K562 (cell line): ENCODE data around the gene DYRK1B. TPM values are rescaled to one million over a fixed set of nuclear protein-coding genes. Genes with fewer than 3 reads are reported as not detected.
A peak's percentile ranks its signal among the peaks of the same experiment; 100 is the strongest.

Experiments used
- EP400 ChIP-seq: fragments of 450-650 bp; IDR thresholded peaks from 2 replicates; pipeline ENCODE4 v1.6.1; 2017; ENCODE audit warnings: antibody characterized with exemption, mild to moderate bottlenecking, moderate library complexity
- EWSR1 ChIP-seq: fragments of 450-650 bp; IDR thresholded peaks from 2 replicates; pipeline ENCODE4 v1.6.1; 2018; ENCODE audit warnings: borderline replicate concordance, mild to moderate bottlenecking, low read depth, moderate library complexity; ENCODE audit not compliant: partially characterized antibody
- HCFC1 ChIP-seq: IDR thresholded peaks from 2 replicates; pipeline ENCODE4 v1.6.1; 2012; ENCODE audit warnings: low read depth, low read length, improper control_type of control experiment
- MAFG ChIP-seq: fragments of 450-650 bp; conservative IDR thresholded peaks from 2 replicates; pipeline ENCODE4 v1.6.1; 2016; ENCODE audit warnings: missing genetic modification characterization, missing compliant biosample characterization
- NR3C1 ChIP-seq: sonication (generic); formaldehyde crosslinking; IDR thresholded peaks from 2 replicates; pipeline ENCODE4 v1.8.1; 2022; ENCODE audit warnings: missing genetic modification reagents
- YBX1 ChIP-seq: fragments of 450-650 bp; IDR thresholded peaks from 2 replicates; pipeline ENCODE4 v1.7.1; 2016; ENCODE audit warnings: mild to moderate bottlenecking
- ZNF133 ChIP-seq: fragments of 250-450 bp; sonication (Bioruptor Pico); IDR thresholded peaks from 2 replicates; pipeline ENCODE4 v1.4.0; 2020; ENCODE audit warnings: mild to moderate bottlenecking
- ZNF146 ChIP-seq: IDR thresholded peaks from one replicate; pipeline ENCODE4 v1.6.1; 2018; ENCODE audit warnings: missing compliant biosample characterization; ENCODE audit not compliant: unreplicated experiment
- ZNF280B ChIP-seq: fragments of 250-450 bp; sonication (Bioruptor Pico); IDR thresholded peaks from 2 replicates; pipeline ENCODE4 v1.5.1; 2021; ENCODE audit warnings: mild to moderate bottlenecking
- ZNF316 ChIP-seq: fragments of 450-650 bp; IDR thresholded peaks from 2 replicates; pipeline ENCODE4 v1.6.1; 2016
- ZNF740 ChIP-seq, 3 experiments: fragments of 200-800 bp in 1 of 3; sonication (Bioruptor generic) in 1 of 3; sonication (generic) in 1 of 3; formaldehyde crosslinking in 1 of 3; IDR thresholded peaks; 2 replicates each; pipeline versions ENCODE4 v1.6.1 to v1.8.0; 2016 to 2022; ENCODE audit warnings: mild to moderate bottlenecking in 2 of 3, missing compliant biosample characterization in 2 of 3, missing genetic modification characterization in 2 of 3, missing genetic modification reagents in 1 of 3
- polyA plus RNA-seq, 8 experiments: library from polyadenylated mRNA; depleted of rRNA in 4 of 8; stranded (reverse) in 5 of 8; unstranded in 3 of 8; fragments of >200 nt; fragmentation: Nextera tagmentation in 2 of 8; fragmentation: Illumina TruSeq in 1 of 8; extraction: Ambion mirVana in 2 of 8; extraction: Trizol in 1 of 8; gene quantifications; 2 replicates each; pipeline versions ENCODE4 v1.2.1 to v1.2.3, GENCODE V29; 2011 to 2014; ENCODE audit warnings: inconsistent platforms in 1 of 8, missing spikeins in 1 of 8
- total RNA-seq, 7 experiments: library from RNA; depleted of rRNA in 6 of 7; stranded (reverse); fragments of >200 nt in 6 of 7; fragmentation: Illumina TruSeq in 2 of 7; extraction: Trizol in 2 of 7; gene quantifications; 2 replicates each; pipeline versions ENCODE4 v1.2.1 to v1.2.3, GENCODE V29; 2011 to 2021; ENCODE audit warnings: low replicate concordance in 1 of 7
- TF ChIP-seq, protein P1 (sequence below): fragments of 250-450 bp; sonication (Bioruptor Pico); IDR thresholded peaks from 2 replicates; pipeline ENCODE4 v1.9.0; 2021; ENCODE audit warnings: mild to moderate bottlenecking, inconsistent platforms
- TF ChIP-seq, protein P2 (sequence below), 2 experiments: fragments of 450-650 bp in 1 of 2; sonication (generic) in 1 of 2; formaldehyde crosslinking in 1 of 2; IDR thresholded peaks; 2 replicates each; pipeline versions ENCODE4 v1.7.1 to v1.9.0; 2016 to 2022; ENCODE audit warnings: inconsistent platforms in 1 of 2, mild to moderate bottlenecking in 1 of 2, missing genetic modification reagents in 1 of 2

The DYRK1B gene
- total and polyA plus RNA-seq, 9 of the 15 experiments (the other 6 are each of a cell fraction or from before 2014, with no cell fraction given): 0.91 to 5.2 (median 1.5) TPM; not detected in 2

DNA sequence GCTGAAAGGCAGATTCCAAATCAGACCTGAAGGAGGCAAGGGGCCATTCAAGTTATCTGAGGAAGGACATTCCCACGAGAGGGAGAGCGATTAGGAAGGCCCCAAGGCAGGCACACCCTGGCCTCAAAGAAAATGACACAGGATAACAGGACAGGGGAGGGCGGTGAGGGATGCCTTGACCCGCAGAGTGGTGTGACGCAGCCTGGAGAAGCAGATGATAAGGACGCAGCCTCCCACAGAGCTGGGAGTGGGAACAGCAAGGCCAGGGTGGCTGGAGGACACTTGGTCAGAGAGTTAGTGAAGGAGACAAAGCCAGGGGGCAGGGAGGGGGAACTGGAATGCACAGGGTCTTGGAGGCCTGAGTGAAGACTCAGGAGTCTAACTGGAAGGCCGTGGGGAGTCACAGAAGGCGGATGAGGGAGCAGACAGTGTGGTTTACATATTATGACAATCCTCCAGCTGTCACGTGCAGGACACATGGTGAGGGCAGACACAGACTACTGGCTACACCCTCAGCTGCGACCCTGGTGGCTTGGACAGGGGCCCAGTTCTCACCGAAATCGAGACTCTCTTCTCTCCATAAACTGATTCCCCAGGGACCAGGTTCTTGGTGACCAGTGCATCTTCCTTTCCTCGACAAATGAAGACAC lies 5.8 kb upstream of the DYRK1B start (continued):
- TF ChIP-seq ZNF280B: no peak
- TF ChIP-seq ZNF316: no peak
- 0 out of 2 replicates have a peak, but pooled peaks have one; percentile 52 for TF ChIP-seq ZNF740 (CRISPR knock-in tag; IDR thresholded peaks at IDR 0.05)
- TF ChIP-seq ZNF740 (tag; IDR thresholded peaks at IDR 0.05): no peak
- no peak for TF ChIP-seq EWSR1
- TF ChIP-seq, protein P1, sequence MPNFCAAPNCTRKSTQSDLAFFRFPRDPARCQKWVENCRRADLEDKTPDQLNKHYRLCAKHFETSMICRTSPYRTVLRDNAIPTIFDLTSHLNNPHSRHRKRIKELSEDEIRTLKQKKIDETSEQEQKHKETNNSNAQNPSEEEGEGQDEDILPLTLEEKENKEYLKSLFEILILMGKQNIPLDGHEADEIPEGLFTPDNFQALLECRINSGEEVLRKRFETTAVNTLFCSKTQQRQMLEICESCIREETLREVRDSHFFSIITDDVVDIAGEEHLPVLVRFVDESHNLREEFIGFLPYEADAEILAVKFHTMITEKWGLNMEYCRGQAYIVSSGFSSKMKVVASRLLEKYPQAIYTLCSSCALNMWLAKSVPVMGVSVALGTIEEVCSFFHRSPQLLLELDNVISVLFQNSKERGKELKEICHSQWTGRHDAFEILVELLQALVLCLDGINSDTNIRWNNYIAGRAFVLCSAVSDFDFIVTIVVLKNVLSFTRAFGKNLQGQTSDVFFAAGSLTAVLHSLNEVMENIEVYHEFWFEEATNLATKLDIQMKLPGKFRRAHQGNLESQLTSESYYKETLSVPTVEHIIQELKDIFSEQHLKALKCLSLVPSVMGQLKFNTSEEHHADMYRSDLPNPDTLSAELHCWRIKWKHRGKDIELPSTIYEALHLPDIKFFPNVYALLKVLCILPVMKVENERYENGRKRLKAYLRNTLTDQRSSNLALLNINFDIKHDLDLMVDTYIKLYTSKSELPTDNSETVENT (CRISPR knock-in tag): no peak
- no peak for TF ChIP-seq NR3C1 (CRISPR knock-in tag)
- TF ChIP-seq ZNF146: no peak
- no peak for TF ChIP-seq MAFG (tag)
- no peak for TF ChIP-seq YBX1
- peak; percentile 43; the same call in 1 of the 2 replicates for TF ChIP-seq EP400
- no peak for TF ChIP-seq HCFC1
- no peak for TF ChIP-seq ZNF133
- TF ChIP-seq, protein P2, sequence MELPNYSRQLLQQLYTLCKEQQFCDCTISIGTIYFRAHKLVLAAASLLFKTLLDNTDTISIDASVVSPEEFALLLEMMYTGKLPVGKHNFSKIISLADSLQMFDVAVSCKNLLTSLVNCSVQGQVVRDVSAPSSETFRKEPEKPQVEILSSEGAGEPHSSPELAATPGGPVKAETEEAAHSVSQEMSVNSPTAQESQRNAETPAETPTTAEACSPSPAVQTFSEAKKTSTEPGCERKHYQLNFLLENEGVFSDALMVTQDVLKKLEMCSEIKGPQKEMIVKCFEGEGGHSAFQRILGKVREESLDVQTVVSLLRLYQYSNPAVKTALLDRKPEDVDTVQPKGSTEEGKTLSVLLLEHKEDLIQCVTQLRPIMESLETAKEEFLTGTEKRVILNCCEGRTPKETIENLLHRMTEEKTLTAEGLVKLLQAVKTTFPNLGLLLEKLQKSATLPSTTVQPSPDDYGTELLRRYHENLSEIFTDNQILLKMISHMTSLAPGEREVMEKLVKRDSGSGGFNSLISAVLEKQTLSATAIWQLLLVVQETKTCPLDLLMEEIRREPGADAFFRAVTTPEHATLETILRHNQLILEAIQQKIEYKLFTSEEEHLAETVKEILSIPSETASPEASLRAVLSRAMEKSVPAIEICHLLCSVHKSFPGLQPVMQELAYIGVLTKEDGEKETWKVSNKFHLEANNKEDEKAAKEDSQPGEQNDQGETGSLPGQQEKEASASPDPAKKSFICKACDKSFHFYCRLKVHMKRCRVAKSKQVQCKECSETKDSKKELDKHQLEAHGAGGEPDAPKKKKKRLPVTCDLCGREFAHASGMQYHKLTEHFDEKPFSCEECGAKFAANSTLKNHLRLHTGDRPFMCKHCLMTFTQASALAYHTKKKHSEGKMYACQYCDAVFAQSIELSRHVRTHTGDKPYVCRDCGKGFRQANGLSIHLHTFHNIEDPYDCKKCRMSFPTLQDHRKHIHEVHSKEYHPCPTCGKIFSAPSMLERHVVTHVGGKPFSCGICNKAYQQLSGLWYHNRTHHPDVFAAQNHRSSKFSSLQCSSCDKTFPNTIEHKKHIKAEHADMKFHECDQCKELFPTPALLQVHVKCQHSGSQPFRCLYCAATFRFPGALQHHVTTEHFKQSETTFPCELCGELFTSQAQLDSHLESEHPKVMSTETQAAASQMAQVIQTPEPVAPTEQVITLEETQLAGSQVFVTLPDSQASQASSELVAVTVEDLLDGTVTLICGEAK (IDR thresholded peaks at IDR 0.05): no peak
- TF ChIP-seq, protein P2 (CRISPR knock-in tag; IDR thresholded peaks at IDR 0.05): no peak
